Vagina (tissue), 2 donors: ENCODE measurements around the gene IPP. TPM values are rescaled to one million over a fixed set of nuclear protein-coding genes. Genes with fewer than 3 reads are reported as not detected.
"Not testable (repeated sequence)": the region's sequence is repeated elsewhere in the genome, so short reads cannot be mapped to it uniquely, and the experiment has no call there.

Experiments used
- DNase-seq, 2 donors: peaks; one replicate each; pipeline ENCODE4 v3.0.0-alpha.2; 2017; ENCODE audit errors: extremely low spot score in 2 of 2
- H3K27ac ChIP-seq: fragments of 200-600 bp; sonication (generic); one replicate; pipeline ENCODE4 v1.5.1; 2019
- H3K27me3 ChIP-seq: fragments of 200-600 bp; sonication (generic); one replicate; pipeline ENCODE4 v1.5.1; 2019
- H3K36me3 ChIP-seq, 2 donors: fragments of 200-600 bp; sonication (generic); one replicate each; pipeline ENCODE4 v1.5.1; 2017 to 2019
- H3K4me1 ChIP-seq: fragments of 200-600 bp; sonication (generic); one replicate; pipeline ENCODE4 v1.5.1; 2019
- H3K4me3 ChIP-seq, 2 donors: fragments of 200-600 bp; sonication (generic); 1 replicate in 1 of 2; 2 replicates in 1 of 2; pipeline ENCODE4 v1.5.1; 2016 to 2019
- H3K9me3 ChIP-seq: fragments of 200-600 bp; sonication (generic); one replicate; pipeline ENCODE4 v1.5.1; 2019
- POLR2A ChIP-seq, 2 donors: fragments of 450-650 bp; IDR thresholded peaks; one replicate each; pipeline ENCODE4 v1.6.1; 2017; ENCODE audit warnings: antibody characterized with exemption in 2 of 2, mild to moderate bottlenecking in 2 of 2, moderate library complexity in 2 of 2
- POLR2AphosphoS5 ChIP-seq, 2 donors: sonication (generic); formaldehyde crosslinking; IDR thresholded peaks; one replicate each; pipeline ENCODE4 v1.9.0; 2017; ENCODE audit warnings: antibody characterized with exemption in 2 of 2, mild to moderate bottlenecking in 2 of 2, low read depth in 1 of 2; ENCODE audit not compliant: insufficient read depth in 1 of 2
- intact Hi-C: fragments of 100-400 bp; cut with DNase I; formaldehyde crosslinking; loops from one replicate; pipeline ENCODE4 v1.15.1; 2023
- total RNA-seq: library from RNA; depleted of rRNA; stranded (reverse); fragments of >200 nt; gene quantifications from one replicate; pipeline ENCODE4 v1.2.3, GENCODE V29; 2016
- TF ChIP-seq, protein P1 (sequence below), 3 experiments: fragments of 450-650 bp in 2 of 3; fragments of 200-600 bp in 1 of 3; sonication (generic) in 1 of 3; IDR thresholded peaks; one replicate each; pipeline ENCODE4 v1.5.1; 2017 to 2019; ENCODE audit warnings: antibody characterized with exemption in 3 of 3, mild to moderate bottlenecking in 2 of 3, moderate library complexity in 2 of 3

IPP gene
- total RNA-seq, 1 donor from 2014 or later: 5.6 TPM

DNA sequence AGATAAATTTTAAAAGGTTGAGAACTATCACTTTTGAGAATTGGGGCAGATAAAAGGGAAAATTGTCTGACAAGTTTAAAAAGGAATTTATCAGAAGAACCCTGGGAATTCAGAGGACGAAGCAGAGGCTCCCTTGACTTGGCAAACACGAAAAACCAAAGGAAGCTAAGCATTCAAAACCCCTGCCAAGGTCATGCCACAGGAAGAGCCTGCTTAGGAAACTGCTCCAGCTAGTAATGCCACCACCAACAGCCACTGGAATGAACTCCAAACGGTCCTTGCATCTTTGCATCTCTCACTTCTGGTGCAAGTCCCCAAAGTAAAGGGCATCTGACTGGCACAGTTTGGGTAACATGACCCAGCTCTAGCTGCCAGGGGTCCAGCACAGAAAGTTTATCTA lies 71.3 kb downstream of the IPP start:
- intact Hi-C loops: no loop called here
- TF ChIP-seq POLR2AphosphoS5 (IDR thresholded peaks at IDR 0.05; ENCODE audit: insufficient read depth in 1 of 2, low read depth in 1 of 2) (peak in 1 of 2 donors; percentile 17), POLR2A (IDR thresholded peaks at IDR 0.05) (no peak)
- TF ChIP-seq, protein P1, sequence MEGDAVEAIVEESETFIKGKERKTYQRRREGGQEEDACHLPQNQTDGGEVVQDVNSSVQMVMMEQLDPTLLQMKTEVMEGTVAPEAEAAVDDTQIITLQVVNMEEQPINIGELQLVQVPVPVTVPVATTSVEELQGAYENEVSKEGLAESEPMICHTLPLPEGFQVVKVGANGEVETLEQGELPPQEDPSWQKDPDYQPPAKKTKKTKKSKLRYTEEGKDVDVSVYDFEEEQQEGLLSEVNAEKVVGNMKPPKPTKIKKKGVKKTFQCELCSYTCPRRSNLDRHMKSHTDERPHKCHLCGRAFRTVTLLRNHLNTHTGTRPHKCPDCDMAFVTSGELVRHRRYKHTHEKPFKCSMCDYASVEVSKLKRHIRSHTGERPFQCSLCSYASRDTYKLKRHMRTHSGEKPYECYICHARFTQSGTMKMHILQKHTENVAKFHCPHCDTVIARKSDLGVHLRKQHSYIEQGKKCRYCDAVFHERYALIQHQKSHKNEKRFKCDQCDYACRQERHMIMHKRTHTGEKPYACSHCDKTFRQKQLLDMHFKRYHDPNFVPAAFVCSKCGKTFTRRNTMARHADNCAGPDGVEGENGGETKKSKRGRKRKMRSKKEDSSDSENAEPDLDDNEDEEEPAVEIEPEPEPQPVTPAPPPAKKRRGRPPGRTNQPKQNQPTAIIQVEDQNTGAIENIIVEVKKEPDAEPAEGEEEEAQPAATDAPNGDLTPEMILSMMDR (IDR thresholded peaks at IDR 0.05): no peak
- Histone ChIP-seq H3K36me3 (no peaks in the 10 kb centered on the region), H3K4me3 (no peak overlapping the region), H3K9me3 (no peaks in the 10 kb centered on the region), H3K4me1 (peaks cover 92% of the 10 kb centered on the region), H3K27me3 (no peaks in the 10 kb centered on the region), H3K27ac (no peak overlapping the region)
- DNase-seq: no peak

DNA sequence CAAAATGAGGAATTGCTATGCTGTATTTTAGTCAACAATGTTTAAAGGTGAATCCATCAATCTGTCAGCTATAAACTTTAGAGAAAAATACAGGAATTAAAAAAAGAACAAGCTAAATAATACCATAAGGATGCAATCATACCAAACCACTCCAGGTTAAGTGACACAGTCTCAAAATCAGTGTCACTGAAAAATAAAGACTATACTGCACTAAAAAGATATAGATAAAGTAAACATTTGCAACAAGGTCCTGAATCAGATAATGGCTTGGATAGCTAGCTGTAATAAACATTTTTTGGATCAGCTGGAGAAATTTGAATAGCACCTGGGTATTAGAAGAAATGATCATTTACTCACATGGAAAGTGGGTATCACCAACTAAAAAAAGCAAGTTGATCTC lies 72.0 kb downstream of the IPP start:
- TF ChIP-seq, protein P1 (IDR thresholded peaks at IDR 0.05): no peak
- no peak for TF ChIP-seq POLR2AphosphoS5 (IDR thresholded peaks at IDR 0.05; ENCODE audit: insufficient read depth in 1 of 2, low read depth in 1 of 2)
- no peak for TF ChIP-seq POLR2A (IDR thresholded peaks at IDR 0.05)
- Histone ChIP-seq H3K4me3 (no peak overlapping the region), H3K27ac (no peak overlapping the region), H3K36me3 (no peaks in the 10 kb centered on the region), H3K9me3 (no peaks in the 10 kb centered on the region), H3K27me3 (no peaks in the 10 kb centered on the region), H3K4me1 (peaks cover 92% of the 10 kb centered on the region)
- DNase-seq: no peak
- intact Hi-C loops: no loop called here

DNA sequence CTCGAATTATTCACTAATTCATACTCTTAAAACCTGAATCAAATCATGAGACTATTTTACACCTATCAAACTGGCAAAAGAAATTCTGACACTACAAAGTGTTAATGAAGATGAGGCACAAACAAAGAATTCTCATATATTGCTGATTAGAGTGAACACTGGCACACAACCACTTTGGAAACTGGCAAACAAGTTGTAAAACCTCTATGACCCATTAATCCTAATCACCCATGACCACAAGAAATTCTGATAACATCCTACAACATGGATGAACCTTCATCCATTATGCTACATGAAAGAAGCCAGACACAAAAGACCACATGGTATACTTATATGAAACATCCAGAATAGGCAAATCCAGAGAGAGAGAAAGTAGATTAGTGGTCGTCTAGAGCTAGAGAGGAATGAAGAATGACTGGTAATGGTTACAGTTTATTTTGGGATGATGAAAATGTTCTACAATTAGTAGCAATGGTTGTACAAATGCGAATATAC lies 72.7 kb downstream of the IPP start:
- no peaks in the 10 kb centered on the region for H3K9me3 ChIP-seq
- H3K4me3 ChIP-seq: no peak overlapping the region
- intact Hi-C loops: no loop called here
- no peaks in the 10 kb centered on the region for H3K27me3 ChIP-seq
- TF ChIP-seq POLR2AphosphoS5 (IDR thresholded peaks at IDR 0.05; ENCODE audit: insufficient read depth in 1 of 2, low read depth in 1 of 2): no peak
- no peak for TF ChIP-seq POLR2A (IDR thresholded peaks at IDR 0.05)
- TF ChIP-seq, protein P1 (IDR thresholded peaks at IDR 0.05): no peak
- no peak overlapping the region for H3K27ac ChIP-seq
- H3K4me1 ChIP-seq: peaks cover 92% of the 10 kb centered on the region
- no peak for DNase-seq
- no peaks in the 10 kb centered on the region for H3K36me3 ChIP-seq

DNA sequence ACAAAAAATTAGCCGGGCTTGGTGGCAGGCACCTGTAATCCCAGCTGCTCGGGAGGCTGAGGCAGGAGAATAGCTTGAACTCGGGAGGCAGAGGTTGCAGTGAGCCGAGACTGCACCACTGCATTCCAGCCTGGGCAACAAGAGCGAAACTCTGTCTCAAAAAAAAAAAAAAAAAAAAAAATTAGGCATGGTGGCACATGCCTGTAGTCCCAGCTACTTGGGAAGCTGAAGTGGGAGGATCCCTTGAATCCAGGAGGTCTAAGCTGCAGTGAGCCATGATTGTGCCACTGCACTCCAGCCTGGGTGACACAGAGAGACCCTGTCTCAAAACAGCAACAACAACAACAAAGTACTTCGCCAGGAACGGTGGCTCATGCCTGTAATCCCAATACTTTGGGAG lies 73.9 kb downstream of the IPP start:
- H3K27ac ChIP-seq, H3K4me3 ChIP-seq, H3K9me3 ChIP-seq, H3K27me3 ChIP-seq, DNase-seq, H3K36me3 ChIP-seq, intact Hi-C loops: not testable (repeated sequence)
- peaks cover 89% of the 10 kb centered on the region for H3K4me1 ChIP-seq

DNA sequence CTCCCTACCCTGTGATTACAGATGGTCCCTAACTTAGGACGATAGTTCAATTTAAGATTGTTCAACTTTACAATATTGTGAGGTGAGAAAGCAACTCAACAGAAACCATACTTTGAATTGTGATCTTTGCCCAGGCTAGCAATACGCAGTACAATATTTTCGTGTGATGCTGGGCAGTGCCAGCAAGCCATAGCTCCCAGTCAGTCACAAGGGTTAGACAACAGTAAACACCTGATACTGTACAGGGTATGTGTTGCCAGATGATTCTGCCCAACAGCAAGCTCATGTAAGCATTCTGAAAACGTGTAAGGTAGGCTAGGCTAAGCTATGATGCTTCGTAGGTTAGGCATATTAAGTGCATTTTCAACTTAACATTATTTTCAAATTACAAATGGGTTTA lies 76.0 kb downstream of the IPP start:
- no peak overlapping the region for H3K27ac ChIP-seq
- H3K9me3 ChIP-seq: no peaks in the 10 kb centered on the region
- TF ChIP-seq POLR2AphosphoS5 (IDR thresholded peaks at IDR 0.05; ENCODE audit: insufficient read depth in 1 of 2, low read depth in 1 of 2) (no peak), POLR2A (IDR thresholded peaks at IDR 0.05) (no peak)
- TF ChIP-seq, protein P1 (IDR thresholded peaks at IDR 0.05): no peak
- intact Hi-C loops: no loop called here
- H3K27me3 ChIP-seq: no peaks in the 10 kb centered on the region
- H3K4me3 ChIP-seq: no peak overlapping the region
- H3K36me3 ChIP-seq: no peaks in the 10 kb centered on the region
- H3K4me1 ChIP-seq: peaks cover 89% of the 10 kb centered on the region
- no peak for DNase-seq
